AG09319 (cell line): ENCODE results near the gene MMADHC.
A peak's percentile ranks its signal among the peaks of the same experiment; 100 is the strongest.

Source experiments
- DNase-seq: peaks from one replicate; pipeline ENCODE4 v3.0.0-alpha.2; 2010; ENCODE audit warnings: low read depth; ENCODE audit errors: extremely low read depth
- TF ChIP-seq, protein P1 (sequence below): IDR thresholded peaks from 2 replicates; pipeline ENCODE4 v1.5.1; 2011; ENCODE audit warnings: low read depth, mild to moderate bottlenecking, inconsistent platforms, low read length, moderate library complexity

Gene MMADHC

GRCh38 chr2:149606251-149606811 lies 18.8 kb upstream of the MMADHC start:
- no peak for DNase-seq
- TF ChIP-seq, protein P1, sequence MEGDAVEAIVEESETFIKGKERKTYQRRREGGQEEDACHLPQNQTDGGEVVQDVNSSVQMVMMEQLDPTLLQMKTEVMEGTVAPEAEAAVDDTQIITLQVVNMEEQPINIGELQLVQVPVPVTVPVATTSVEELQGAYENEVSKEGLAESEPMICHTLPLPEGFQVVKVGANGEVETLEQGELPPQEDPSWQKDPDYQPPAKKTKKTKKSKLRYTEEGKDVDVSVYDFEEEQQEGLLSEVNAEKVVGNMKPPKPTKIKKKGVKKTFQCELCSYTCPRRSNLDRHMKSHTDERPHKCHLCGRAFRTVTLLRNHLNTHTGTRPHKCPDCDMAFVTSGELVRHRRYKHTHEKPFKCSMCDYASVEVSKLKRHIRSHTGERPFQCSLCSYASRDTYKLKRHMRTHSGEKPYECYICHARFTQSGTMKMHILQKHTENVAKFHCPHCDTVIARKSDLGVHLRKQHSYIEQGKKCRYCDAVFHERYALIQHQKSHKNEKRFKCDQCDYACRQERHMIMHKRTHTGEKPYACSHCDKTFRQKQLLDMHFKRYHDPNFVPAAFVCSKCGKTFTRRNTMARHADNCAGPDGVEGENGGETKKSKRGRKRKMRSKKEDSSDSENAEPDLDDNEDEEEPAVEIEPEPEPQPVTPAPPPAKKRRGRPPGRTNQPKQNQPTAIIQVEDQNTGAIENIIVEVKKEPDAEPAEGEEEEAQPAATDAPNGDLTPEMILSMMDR: no peak

DNA sequence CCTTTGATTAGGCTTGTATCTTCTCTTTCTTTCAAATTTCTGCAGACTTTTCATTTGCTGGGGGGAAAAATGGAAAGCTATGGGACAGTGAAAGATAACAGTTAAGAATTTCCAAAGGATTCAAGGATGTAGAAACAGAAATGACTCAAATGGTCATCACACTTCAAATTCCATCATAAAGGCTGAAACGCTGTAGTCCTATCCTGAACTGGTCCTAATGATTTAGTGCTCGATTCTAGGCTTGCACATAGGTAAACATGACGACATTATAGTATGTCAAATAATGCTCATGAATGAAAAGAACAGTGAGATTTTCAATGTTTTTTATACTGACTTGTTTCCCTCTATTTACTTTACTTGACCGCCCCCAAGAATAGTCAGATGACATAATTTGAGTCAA lies 15.7 kb upstream of the MMADHC start:
- DNase-seq: no peak
- TF ChIP-seq, protein P1: no peak

DNA sequence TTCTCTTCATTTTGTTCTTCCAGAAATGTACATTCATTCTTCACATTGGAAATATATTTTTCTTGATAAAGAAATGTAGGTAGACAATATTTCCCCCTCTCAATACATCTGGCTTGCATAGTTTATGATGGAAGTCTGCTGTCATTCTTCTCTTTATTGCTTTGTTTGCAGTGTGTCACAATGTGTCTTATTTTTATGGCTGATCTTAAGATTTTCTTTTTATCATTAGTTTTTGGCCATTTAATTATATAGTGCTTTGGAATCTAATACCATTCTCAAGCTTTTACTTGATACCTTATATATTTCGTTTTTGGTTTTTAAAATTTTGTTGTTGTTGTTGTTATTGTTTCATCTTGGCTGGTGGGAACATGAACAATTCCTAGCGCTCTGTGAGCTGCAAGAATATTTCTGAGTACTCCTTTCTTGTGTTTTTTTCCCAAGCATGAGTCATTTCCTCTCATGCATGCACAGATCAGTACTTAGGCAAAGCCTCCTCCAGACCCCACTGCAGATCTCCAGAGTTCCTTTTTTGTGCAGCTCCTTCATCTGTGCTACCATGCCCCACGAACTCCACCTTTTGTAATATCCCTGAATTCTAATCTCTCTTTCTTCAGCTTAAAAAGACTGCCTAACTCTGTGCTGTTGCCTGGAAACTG lies 13.7 kb upstream of the MMADHC start:
- TF ChIP-seq, protein P1: no peak
- DNase-seq: no peak

GRCh38 chr2:149597668-149598326 lies 10.2 kb upstream of the MMADHC start:
- TF ChIP-seq, protein P1: peak; percentile 77
- peak; percentile 70 for DNase-seq

GRCh38 chr2:149597050-149597667 lies 9.6 kb upstream of the MMADHC start:
- TF ChIP-seq, protein P1: no peak
- DNase-seq: no peak

- DNase-seq: no peak
- TF ChIP-seq, protein P1: no peak
These were observed 8.9 kb upstream of the MMADHC start for GRCh38 chr2:149596471-149596870.
